ENCODE data around the gene EPHB3.
A peak's percentile ranks its signal among the peaks of the same experiment; 100 is the strongest.

GRCh38 chr3:184559336-184559735, 2.2 kb upstream of the EPHB3 start:
- TF ChIP-seq POLR2A (IDR thresholded peaks at IDR 0.05) (no peak), CTCF (IDR thresholded peaks at IDR 0.05) (peak in 2 of 7 experiments; percentile 15)
